Uterus (tissue), 2 donors: ENCODE measurements around the gene ZIC4.

Source experiments
- CTCF ChIP-seq, 4 experiments: fragments of 200-600 bp in 2 of 4; fragments of 450-650 bp in 2 of 4; sonication (generic) in 2 of 4; IDR thresholded peaks; one replicate each; pipeline ENCODE4 v1.5.1; 2016 to 2019; ENCODE audit warnings: antibody characterized with exemption in 4 of 4, mild to moderate bottlenecking in 2 of 4, moderate library complexity in 1 of 4
- POLR2A ChIP-seq, 2 donors: fragments of 450-650 bp; IDR thresholded peaks; one replicate each; pipeline ENCODE4 v1.6.1; 2016; ENCODE audit warnings: antibody characterized with exemption in 2 of 2, mild to moderate bottlenecking in 1 of 2, moderate library complexity in 1 of 2

DNA sequence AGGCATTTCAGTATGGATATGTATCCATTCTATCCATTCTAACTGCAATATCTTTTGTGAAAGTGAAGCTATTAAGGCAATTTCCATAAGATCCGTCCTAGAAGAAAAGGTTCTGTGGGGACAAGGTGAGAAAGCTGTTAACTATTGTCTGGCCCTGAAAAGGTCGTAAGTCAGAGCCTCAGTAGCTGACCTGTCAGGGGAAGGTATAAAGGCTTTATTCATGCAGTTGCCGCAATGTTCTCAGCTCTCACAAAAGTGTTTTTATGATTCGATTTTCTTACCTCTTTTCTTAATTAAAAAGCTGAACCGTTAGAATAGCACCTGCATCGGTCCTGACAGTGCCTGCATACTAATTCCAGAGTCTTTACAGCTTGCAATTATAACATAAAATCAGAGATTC lies 24.7 kb downstream of the ZIC4 start:
- TF ChIP-seq POLR2A (IDR thresholded peaks at IDR 0.05) (no peak), CTCF (IDR thresholded peaks at IDR 0.05) (no peak)
